ENCODE results near the gene ANKRD12.
"Not testable (repeated sequence)": the region's sequence is repeated elsewhere in the genome, so short reads cannot be mapped to it uniquely, and the experiment has no call there.

Gene ANKRD12

GRCh38 chr18:9137168-9138066 lies 836 bp downstream of the ANKRD12 start:
- DNase-seq: peak in 9 of 10 donors; percentile 22 to 94 (median 50)
- intact Hi-C loops (cut with DNase I): loop anchor here (10.0 kb wide), 2 partner anchors 197 to 433 kb away; partner anchors contain the start of genes MTCL1 and TWSG1

GRCh38 chr18:9139400-9140039 lies 2.9 kb downstream of the ANKRD12 start:
- no peak for DNase-seq
- intact Hi-C loops (cut with DNase I): loop anchor here (10.0 kb wide), 2 partner anchors 195 to 435 kb away; partner anchors contain the start of genes MTCL1 and TWSG1

- intact Hi-C loops (cut with DNase I): no loop called here
- DNase-seq: no peak
Observed at GRCh38 chr18:9140381-9140780, 3.8 kb downstream of the ANKRD12 start.

- DNase-seq: no peak
- intact Hi-C loops (cut with DNase I): no loop called here
Observed at GRCh38 chr18:9140984-9141383, 4.4 kb downstream of the ANKRD12 start.

GRCh38 chr18:9146224-9146623 lies 9.6 kb downstream of the ANKRD12 start:
- intact Hi-C loops (cut with DNase I): no loop called here
- no peak for DNase-seq

- DNase-seq: peak in 1 of 10 donors; percentile 40
- intact Hi-C loops (cut with DNase I): loop anchor here (1.0 kb wide), 1 partner anchor 74 kb away; no protein-coding TSS in a partner anchor
Observed at GRCh38 chr18:9147440-9148202, 11.0 kb downstream of the ANKRD12 start.

- intact Hi-C loops (cut with DNase I): loop anchor here (1.0 kb wide), 1 partner anchor 75 kb away; no protein-coding TSS in a partner anchor
- DNase-seq: no peak
Observed at GRCh38 chr18:9148203-9148552, 11.6 kb downstream of the ANKRD12 start.

GRCh38 chr18:9150121-9150520 lies 13.5 kb downstream of the ANKRD12 start:
- no peak for DNase-seq
- intact Hi-C loops (cut with DNase I): no loop called here

- no peak for DNase-seq
- intact Hi-C loops (cut with DNase I): no loop called here
Observed at GRCh38 chr18:9153256-9153655, 16.7 kb downstream of the ANKRD12 start.

- intact Hi-C loops (cut with DNase I): no loop called here
- no peak for DNase-seq
Observed at GRCh38 chr18:9156604-9157249, 20.1 kb downstream of the ANKRD12 start.

GRCh38 chr18:9157806-9158205 lies 21.2 kb downstream of the ANKRD12 start:
- intact Hi-C loops (cut with DNase I): no loop called here
- DNase-seq: no peak

- intact Hi-C loops (cut with DNase I): no loop called here
- no peak for DNase-seq
Observed at GRCh38 chr18:9160014-9160413, 23.4 kb downstream of the ANKRD12 start.

GRCh38 chr18:9162663-9163062 lies 26.1 kb downstream of the ANKRD12 start:
- DNase-seq; intact Hi-C loops (cut with DNase I): not testable (repeated sequence)

- DNase-seq; intact Hi-C loops (cut with DNase I): not testable (repeated sequence)
Observed at GRCh38 chr18:9164149-9164548, 27.6 kb downstream of the ANKRD12 start.

- DNase-seq; intact Hi-C loops (cut with DNase I): not testable (repeated sequence)
Observed at GRCh38 chr18:9165883-9166282, 29.3 kb downstream of the ANKRD12 start.

GRCh38 chr18:9169515-9169914 lies 32.9 kb downstream of the ANKRD12 start:
- intact Hi-C loops (cut with DNase I): not testable (repeated sequence)

GRCh38 chr18:9171919-9172318 lies 35.3 kb downstream of the ANKRD12 start:
- DNase-seq; intact Hi-C loops (cut with DNase I): not testable (repeated sequence)

More at GRCh38 chr18:9169515-9169914, 32.9 kb downstream of the ANKRD12 start:
- not testable (repeated sequence) for DNase-seq

GRCh38 chr18:9172506-9173127 lies 36.0 kb downstream of the ANKRD12 start:
- DNase-seq: no peak
- intact Hi-C loops (cut with DNase I): no loop called here

GRCh38 chr18:9173770-9174233 lies 37.2 kb downstream of the ANKRD12 start:
- no peak for DNase-seq
- intact Hi-C loops (cut with DNase I): no loop called here

- DNase-seq: no peak
- intact Hi-C loops (cut with DNase I): no loop called here
Observed at GRCh38 chr18:9174302-9174701, 37.7 kb downstream of the ANKRD12 start.
